SK-MEL-5 (cell line): ENCODE data around the gene ST8SIA4. TPM values are rescaled to one million over a fixed set of nuclear protein-coding genes. Genes with fewer than 3 reads are reported as not detected.
A peak's percentile ranks its signal among the peaks of the same experiment; 100 is the strongest.

ENCODE experiments used
- DNase-seq: peaks from one replicate; pipeline ENCODE4 v3.0.0-alpha.2; 2016; ENCODE audit warnings: low read depth, low spot score
- in situ Hi-C: cut with HindIII; loops from 2 replicates; pipeline ENCODE4 v1.10.0; 2016; ENCODE audit warnings: low sequenced_read_pairs, high pct_unique_total_duplicates, low pct_unique_long_range_greater_than_20kb
- polyA plus RNA-seq, 2 experiments: library from polyadenylated mRNA; depleted of rRNA; stranded (reverse); fragments of >200 nt; gene quantifications; 2 replicates each; pipeline ENCODE4 v1.2.3, GENCODE V29; 2015
- total RNA-seq: library from RNA; depleted of rRNA; stranded (reverse); fragments of >200 nt; shearing (Covaris generic); gene quantifications from 2 replicates; pipeline ENCODE4 v1.2.3, GENCODE V29; 2014; rRNA removed

ST8SIA4 gene, protein sequence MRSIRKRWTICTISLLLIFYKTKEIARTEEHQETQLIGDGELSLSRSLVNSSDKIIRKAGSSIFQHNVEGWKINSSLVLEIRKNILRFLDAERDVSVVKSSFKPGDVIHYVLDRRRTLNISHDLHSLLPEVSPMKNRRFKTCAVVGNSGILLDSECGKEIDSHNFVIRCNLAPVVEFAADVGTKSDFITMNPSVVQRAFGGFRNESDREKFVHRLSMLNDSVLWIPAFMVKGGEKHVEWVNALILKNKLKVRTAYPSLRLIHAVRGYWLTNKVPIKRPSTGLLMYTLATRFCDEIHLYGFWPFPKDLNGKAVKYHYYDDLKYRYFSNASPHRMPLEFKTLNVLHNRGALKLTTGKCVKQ
- 2.0 and 2.1 TPM in 2 replicates for total RNA-seq
- polyA plus RNA-seq (2015; cell fraction: cytosol; rRNA removed), result 1.8 and 2.1 TPM in 2 replicates
- polyA plus RNA-seq (2015; cell fraction: nucleus; rRNA removed), result 0.37 and 2.1 TPM in 2 replicates

DNA sequence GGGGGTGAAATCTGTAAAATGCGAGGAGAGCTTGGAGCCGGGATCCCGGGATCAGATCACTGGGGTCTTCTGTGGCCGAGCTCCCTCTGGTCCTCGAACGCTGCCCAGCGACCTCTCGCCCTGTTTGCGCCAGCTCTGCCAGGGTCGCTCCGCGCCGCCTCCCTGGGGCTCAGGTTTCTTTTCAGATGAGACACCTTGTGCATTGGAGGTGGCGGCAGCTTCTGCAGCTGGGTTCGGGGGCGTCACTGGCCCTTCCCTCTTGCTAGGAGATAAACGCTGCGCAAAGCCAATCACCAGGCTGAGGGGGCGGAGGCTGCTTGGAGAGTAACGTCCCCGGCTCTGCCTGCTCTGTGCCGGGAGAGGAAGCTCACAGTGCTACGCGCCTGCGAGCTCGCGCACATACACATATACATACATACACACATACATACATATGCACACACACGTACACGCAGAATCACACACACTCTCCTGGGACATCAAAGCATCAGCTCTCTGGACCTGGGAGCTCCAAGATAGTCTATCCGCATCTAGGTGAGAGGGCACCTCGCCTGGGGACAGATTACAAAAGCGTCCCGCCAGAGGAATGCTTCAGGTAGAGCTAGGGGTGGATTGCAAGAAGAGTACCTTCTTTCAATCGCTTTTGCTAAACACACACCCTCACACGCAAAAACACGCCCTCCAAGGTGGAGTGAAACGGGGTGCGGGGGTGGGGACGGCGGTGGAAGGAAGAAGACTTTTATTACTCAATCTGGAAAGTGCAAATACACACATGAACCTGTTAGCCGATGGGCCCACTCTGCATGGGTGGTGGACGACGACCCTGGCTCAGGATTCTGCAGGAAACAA is at the start of gene ST8SIA4:
Gene ST8SIA4, minus strand, starts transcription at position 244 of the 849 bp plus-strand sequence. CDS start 327 bp downstream, outside the sequence.
- DNase-seq, result peak; percentile 82

DNA sequence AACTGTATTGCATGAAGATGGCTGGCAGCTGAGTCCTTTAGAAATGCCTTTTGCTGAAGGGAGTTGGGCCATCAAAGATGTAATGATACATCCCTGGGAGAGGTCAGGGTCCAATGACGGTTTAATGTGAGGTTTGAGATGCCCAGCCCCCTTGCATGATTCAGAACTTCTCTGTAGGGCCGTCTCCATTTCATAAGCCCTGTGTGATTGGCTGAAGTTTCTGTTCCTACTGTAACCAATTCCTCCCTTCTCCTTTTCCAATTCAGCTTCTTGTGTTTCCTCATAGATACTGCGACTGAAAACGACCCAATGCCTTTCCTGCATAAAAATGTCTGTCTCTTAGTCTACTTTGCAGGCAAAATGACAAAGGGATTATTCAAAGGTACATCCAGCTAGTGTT is 47.9 kb upstream of the ST8SIA4 start:
- in situ Hi-C loops, result no loop called here
- peak; percentile 5 for DNase-seq

More for the DNA sequence above, at the start of gene ST8SIA4:
- in situ Hi-C loops, result no loop called here

DNA sequence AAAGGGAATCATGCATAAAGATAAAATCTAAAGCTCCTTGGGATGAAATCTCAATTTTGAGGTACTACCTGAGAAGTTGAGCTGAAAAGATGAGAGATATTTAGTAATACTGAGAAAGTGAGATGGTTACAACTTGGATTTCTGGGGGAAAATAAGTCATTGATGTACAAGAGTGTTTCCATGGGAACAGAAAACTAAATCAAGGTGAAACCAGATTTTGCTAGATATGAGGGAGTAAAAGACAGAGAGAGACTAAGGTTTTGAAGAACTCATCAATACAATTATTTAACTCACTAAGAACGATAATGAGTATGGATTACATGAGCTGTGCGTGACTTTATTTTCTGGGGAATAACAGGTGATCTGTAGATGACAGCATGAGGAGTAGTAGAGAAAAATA is 10.2 kb upstream of the ST8SIA4 start:
- in situ Hi-C loops, result no loop called here
- no peak for DNase-seq

DNA sequence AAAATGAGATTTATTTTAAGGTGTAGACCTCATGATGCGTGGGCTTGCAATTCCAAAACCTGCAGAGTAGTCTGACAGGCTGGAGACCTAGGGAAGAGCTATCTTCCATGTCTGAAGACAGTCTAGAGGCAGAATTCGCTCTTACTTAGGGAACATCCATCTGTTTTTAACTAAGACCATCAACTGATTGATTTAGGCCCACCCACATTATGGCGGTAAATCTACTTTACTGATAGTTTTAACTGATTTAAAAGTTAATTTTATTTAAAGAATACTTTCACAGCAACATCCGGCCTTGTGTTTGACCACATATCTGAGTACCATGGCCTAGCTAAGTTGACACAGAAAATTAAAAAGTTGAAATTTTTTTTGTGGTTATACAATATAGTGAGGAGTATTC is 6.0 kb upstream of the ST8SIA4 start:
- in situ Hi-C loops, result no loop called here

DNA sequence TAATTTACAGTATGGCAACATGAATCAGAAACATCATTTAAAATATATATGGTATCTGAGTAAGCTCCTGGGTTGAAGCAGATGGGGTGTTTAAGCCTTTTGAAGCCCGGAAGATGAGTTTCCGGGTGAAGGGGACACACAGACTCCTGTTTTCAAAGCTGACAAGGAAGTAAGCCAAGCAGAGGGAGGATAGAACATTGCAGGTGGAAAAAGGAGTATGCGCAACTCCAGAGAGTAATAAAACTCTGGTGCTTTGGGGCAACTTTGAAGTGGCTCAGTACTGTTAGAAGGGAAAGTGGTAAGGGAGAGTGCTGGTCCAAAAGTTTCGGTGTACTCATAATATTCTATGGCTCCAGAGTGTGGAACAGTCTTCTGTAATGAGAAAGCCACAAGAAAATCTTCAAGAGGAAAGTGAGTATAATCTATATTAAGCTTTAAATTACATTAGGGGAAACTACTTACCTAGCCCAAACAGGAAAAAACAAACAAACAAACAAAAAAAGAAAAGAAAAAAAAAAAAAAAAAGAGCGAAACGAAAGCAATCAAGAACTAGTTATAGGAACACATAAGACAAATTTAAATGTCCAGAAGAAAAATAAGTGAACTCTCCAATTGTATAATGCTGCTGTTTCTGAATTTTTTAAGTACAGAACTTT is 2.3 kb upstream of the ST8SIA4 start:
- no peak for DNase-seq
- in situ Hi-C loops, result no loop called here

More for the DNA sequence above, 6.0 kb upstream of the ST8SIA4 start:
- no peak for DNase-seq

DNA sequence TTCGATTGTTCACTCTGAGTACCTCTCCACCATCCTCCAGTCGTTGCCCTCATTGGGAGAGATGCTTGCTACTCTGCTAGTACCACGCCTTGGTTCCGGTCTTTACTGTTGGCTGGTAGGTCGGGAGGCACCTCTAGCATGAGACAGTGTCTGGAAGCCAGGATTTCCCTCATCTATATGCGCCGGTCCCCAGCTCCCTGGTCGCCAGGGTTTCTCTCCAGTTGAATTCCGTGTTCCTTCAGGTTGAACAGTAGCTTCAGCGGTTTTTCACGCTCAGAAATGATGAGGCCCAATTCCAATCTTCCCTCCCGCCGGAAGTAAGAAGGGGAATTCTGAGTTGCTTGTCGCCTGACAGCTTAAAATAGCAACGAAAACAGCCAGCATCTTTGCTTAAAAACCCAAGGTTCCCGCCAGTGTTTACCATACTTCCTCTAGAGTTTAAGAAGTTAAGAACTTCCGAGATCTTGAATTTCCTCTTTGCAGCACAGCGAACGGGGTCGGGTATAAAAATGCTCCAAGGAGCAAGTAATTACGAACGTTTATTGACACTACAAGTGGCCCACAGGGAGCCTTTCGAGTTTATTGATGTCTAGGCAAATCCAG is 1.3 kb upstream of the ST8SIA4 start:
- no peak for DNase-seq
- in situ Hi-C loops, result no loop called here

DNA sequence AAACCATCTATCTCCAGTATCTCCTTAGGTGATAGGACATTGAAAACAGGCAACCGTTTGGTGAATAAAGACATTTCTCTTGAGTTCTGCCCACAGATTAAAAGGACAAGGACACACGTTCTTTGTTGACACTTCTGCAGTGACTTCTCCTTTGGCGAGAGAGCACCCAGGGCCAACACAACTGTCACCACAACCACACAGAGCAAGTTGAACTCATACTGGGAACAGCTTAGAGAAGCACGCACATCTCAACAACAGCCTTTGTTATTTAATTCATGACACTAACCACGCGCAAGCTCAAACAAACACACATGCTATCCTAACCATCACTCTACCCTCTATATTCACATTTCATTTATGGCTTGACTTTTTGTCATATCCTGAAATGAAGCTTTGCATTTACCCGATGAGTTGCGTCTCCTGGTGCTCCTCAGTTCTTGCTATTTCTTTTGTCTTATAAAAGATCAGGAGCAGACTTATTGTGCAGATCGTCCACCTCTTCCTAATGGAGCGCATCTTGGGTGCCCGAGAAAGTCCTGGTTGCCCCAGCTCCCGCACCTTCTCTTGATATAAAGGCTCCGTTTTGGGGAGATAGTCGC is 543 bp downstream of the ST8SIA4 start:
- in situ Hi-C loops, result no loop called here
- DNase-seq, result peak; percentile 27

DNA sequence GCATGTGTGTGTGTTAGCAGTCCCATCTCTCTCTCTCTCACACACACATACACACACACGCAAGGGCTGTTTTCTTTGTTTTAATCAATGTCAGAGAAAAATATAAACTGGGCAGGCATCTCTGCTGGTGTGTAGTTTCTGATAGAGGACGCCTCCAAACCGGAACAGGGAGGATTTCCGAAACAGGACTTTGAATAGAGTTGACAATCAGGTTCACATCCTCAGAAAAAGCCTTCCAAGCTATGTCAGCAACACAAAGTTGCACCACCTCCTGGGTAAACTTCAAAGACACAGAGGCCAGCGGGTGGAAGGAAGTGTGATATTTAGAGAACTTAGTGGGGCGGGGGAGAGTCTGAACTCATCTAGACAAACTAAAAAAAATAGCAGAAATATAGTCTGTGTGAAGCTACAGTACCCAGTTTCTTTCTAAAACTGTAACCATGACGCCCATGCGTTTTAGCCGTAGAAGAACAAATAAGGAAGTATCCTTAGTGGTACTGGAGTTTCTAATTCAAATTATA is 1.2 kb downstream of the ST8SIA4 start:
- peak; percentile 15 for DNase-seq
- in situ Hi-C loops, result no loop called here

DNA sequence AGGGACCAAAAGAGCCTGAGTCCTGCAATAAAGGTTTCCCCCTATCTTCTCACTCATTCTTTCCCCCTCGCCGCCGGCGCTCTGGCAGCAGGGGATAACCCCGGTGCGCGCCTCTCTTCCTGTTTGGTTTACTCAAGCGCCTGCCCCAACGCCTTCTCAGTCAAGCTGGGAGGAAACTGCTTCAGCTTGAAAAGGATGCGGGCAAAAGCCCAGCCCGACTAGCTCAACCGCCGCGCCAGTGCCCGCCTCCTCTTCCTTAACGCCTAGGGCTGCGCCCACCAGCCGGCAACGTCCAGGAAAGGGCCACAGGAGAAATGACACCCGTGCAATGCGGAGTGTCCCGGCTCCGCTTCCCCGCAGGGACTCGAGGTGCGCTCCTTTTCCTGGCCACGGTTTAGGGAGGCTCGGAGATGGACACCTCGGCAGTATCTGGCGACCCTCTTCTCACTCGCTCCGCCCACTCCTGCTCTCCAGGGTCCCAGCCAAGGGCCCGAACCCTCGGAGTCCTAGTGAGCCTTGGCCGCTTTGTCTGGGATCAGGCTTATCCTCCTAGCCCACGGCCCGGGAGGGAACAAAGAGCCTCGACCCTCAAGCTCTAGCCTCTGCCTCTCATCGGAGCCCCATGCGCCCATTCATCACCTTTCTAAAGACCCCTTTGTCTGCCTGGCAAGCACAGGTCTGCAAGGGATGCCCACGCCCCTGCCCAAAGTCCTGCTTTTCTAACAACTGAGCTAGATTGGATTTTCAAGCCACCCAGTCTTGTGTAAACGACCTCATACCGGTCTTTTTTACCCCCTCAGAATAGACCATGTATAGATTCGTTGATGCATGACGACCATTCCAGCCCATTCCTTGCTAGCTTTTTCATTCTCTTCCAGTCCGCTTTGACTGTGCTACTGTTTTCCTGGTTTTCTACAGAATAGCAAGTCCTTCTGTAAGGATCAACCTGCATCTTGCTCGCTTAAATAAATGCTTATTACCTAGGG is 2.0 kb downstream of the ST8SIA4 start:
- in situ Hi-C loops, result no loop called here
- peak; percentile 6 for DNase-seq

DNA sequence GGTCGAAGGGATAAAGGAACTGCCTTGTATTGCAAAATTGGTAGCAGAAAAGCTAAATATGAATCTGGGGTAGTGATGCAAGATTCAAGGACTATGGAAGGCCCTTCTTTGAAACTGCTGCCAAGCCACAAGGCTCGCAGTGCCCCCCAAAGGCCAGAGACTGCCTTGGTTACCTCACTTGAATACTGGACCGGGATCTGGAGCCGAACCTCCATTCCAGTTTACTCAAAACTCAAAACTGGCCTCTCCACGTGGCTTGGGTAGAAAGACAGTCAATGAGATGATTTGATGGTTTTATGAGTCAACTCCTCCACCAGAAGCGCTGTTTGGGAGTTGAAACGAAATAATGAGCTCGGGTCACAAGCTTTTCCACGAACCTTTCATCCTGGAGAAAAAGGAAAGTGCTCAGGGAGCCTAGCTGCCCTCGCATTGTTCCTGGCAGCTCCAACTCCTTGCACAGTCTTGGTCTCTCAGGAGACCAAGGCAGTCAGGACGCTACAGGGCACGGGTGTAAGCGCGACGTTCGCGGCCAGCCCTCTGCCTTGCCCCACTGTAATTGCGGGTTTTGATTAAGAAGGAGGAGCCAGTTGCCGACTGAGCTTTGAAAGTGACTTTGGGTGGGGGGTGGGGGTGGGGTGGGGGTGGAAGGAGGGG is 2.8 kb downstream of the ST8SIA4 start:
- peak; percentile 61 for DNase-seq
- in situ Hi-C loops, result no loop called here

DNA sequence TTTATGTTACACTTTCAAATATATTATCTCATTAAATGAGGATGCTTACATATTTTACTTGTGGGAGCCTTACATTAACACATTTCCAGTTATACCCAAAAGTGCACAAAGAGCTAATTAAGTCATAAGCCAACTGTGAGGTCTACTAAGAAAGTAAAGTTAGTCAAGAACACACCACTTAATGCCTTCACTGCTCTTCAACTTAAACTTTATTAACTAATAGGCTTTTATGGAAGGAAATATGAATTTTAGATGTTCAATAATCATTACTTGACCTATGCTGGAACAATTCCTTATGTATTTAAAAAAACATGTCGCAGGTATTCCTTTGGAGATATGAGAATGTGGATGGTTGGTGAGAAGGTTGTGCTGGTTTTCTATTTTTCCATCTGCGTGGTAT is 3.4 kb downstream of the ST8SIA4 start:
- in situ Hi-C loops, result no loop called here
- no peak for DNase-seq

DNA sequence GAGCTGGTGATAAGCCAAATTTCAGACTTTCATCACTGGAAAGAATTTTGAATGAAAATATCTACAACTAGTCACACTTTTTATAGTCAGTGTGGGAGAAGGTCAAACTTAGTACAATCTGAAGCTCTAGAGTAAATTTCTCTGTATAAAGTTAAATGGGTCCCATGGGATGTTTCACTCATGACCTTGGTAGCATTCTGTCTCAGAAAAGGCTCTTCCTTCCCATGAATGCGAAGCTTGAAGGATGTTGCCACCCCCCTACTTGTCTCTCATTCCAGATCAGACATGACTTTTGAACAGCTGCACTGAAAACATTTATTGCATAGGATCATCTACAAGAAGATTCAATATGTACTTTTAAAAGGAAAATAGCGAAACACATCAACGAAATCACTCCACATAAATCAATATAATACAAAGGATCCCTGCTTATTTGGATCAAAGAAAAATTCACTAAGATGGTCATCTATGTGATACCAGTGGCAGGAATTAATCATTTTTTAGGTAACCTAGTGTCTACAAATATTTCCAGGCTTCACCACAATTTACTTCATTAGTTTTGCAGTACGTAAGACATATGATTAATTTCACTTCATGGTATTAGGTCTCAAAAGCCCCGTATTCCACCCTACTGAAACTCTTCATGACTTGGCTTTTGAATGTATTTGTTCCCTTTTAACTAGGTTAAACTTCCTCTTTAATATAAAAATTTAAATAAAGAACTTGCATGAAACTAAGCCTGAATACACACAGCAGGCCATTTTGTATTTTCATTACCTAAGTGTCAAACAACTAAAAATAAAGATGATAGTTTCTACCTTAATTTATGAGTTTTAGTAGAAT is 4.4 kb downstream of the ST8SIA4 start:
- in situ Hi-C loops, result no loop called here
- peak; percentile 14 for DNase-seq

DNA sequence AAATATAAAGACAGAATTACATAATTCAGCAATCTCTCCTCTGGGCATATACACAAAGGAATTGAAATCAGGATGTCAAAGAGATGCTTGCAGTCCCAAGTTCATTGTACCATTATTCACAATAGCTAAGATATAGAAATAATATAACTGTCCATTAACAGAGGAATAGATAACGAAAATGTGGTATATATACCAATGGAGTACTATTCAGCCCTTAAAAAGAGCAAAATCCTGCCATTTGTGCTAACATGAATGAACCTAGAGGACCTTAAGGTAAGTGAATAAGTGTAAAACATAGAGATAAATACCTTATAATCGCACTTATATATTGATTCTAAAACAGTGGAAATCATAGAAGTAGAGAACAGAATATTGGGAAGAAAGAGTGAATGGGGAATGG is 7.0 kb downstream of the ST8SIA4 start:
- in situ Hi-C loops, result no loop called here
- DNase-seq, result no peak

DNA sequence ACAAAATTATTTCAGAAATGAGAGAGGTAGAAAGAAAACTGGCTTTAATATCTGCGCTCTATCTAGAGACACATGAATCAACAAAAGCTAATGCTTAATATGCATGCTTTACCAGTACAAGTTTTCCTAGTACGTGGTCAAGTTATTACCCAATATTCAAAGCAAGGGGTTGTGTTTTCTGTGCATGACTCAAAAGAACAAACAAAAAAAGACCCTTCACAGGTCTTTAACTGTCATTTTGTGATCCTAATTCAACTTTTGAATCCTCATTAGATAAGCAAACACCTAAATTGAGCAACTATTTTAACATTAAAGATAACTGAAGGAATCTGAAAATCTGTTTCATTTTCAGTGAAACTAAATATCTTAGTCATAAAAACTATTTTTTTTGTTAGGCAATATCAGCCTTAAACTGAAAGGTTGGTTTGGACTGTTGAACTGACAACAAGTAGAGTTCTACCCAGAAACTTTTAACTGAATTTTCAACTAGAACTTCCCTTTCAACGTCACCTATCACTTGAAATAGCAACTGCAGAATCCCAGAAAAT is 12.5 kb downstream of the ST8SIA4 start:
- in situ Hi-C loops, result no loop called here
- peak; percentile 49 for DNase-seq
